ENCODE results near the gene TLR9.

GRCh38 chr3:52174896-52175295 is 50.5 kb downstream of the TLR9 start:
- TF ChIP-seq CTCF (conservative IDR thresholded peaks at IDR 0.05) (no peak), EZH2 (IDR thresholded peaks at IDR 0.05; ENCODE audit: low read depth) (no peak)
